NOMO-1 (cell line): ENCODE measurements around the gene ROBO1.
A peak's percentile ranks its signal among the peaks of the same experiment; 100 is the strongest.
"Not testable (repeated sequence)": the region's sequence is repeated elsewhere in the genome, so short reads cannot be mapped to it uniquely, and the experiment has no call there.

ENCODE experiments used
- DNase-seq, 2 experiments: peaks; one replicate each; lab custom pipeline; 2025; ENCODE audit not compliant: unreplicated experiment in 2 of 2; lab: John Stamatoyannopoulos, UW

Gene ROBO1

DNA sequence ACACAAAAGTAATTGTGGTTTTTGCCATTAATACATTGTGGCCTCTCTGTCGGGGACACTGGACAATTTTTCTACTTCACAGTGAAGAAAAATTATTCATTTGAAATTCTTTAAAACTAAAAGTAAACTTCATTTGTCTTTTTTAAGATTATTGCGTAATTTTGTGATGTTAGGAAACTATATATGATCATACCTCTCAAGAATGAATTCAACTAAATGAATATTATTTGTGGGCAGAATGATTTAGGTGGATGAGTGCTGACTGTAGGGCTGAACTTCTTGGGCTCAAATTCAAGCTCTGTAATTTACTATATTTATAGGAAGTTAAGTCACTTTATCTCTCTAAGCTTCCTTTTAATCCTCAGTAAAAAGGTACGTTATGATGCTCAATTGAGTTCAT is 441.2 kb downstream of the ROBO1 start:
- DNase-seq = no peak

DNA sequence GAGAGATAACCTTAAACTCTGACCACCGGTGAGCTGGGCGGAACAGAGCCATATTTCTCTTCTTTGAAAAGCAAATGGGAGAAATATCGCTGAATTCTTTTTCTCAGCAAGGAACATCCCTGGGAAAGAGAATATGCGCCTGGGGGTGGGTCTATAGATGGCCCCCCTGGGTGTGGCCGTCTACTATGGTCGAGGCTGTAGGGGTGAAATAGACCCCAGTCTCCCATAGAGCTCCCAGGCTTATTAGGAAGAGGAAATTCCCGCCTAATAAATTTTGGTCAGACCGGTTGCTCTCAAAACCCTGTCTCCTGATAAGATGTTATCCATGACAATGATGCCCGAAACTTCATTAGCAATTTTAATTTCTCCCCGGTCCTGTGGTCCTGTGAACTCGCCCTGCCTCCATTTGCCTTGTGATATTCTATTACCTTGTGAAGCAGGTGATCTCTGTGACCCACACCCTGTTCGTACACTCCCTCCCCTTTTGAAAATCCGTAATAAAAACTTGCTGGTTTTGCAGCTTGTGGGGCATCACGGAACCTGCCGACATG is 441.9 kb downstream of the ROBO1 start:
- DNase-seq = not testable (repeated sequence)

DNA sequence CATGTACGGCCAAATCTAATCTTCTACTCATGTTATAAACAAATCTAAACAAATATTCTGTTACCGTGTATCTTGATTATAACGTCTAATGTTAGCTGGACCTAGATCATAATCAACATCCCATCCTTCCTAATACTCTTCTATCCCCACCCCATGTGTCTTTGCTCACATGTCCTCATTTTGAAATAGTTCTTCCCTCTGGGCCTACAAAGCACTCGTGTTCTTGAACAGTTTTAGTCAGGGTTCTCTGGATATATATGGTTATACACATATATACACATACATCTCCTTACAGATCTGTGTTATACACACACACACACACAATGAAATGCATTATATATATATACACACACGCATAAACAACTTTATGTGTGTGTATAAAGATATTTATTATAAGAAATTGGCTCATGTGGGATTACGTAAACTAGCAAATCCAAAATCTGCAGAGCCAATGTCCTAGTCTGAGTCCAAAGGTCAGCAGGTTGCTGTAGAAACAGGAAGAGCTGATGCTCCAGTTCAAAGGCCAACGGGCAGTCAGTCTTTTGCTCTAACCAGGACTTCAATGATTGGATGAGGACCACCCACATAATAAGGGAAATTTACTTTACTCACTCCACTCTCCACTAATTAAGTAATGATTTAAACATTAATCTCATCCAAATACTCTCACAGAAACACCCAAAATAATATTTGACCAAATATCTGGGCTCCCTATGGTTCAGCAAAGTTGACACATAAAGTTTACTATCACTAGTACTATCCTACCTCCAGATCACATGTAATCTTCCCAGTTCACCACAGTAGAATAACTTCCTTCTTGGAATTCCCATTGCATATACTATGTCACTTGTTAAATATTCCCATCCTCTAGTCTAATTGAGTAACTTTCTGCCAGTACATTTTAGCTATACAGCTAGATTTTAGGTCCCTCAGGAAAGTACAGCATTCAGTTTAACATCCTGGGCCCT is 450.0 kb downstream of the ROBO1 start:
- no peak for DNase-seq

DNA sequence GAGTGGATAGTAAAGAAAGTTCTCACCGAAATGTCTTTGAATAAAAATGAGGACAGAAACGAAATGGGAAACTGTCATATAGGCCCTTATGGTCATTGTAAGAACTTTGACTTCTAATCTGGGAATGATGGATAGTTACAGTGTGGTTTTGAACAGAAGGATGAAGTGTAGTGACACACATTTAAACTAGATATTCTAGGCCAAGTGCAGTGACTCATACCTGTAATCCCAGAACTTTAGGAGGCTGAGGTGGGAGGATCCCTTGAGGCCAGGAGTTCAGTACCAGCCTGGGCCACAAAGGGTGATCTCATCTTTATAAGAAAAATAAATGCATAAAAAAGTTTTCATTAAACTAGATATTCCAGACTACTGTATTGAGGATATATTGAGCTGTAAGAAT is 452.8 kb downstream of the ROBO1 start:
- no peak for DNase-seq

DNA sequence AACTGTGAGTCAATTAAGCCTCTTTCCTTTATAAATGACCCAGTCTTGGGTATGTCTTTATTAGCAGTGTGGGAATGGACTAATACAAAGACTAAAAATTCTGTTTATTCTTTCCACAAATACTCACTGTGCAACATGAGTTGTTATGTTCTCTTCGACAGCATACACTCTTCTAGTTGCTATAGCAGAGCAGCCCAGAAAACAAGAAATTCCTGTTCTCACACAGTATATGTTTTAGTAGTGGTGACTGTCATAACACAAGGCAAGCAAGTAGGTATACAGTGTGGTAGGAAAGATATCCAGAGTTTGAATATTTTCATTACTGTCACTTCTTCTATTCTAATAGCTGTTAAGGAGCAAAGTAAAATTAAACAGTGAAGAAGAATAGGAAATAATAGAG is 453.3 kb downstream of the ROBO1 start:
- DNase-seq = no peak

DNA sequence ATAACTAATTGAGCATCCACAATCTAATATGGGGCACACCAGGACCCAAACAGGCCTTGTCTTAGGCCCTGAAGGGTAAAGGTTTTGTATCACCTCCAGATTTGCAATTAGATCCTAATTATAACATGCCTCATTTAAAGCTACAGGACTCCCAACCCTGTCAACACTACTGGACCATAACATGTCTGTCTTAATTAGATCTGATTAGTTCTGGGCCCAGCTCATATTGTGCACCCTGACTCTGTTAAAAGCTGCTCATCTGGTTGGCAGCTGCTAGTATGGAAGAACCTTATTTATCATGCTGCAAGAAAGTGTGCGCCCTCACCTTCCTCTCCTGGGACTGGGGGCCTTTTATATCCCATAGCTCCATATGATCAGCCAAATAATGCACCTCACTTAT is 457.8 kb downstream of the ROBO1 start:
- DNase-seq = no peak

DNA sequence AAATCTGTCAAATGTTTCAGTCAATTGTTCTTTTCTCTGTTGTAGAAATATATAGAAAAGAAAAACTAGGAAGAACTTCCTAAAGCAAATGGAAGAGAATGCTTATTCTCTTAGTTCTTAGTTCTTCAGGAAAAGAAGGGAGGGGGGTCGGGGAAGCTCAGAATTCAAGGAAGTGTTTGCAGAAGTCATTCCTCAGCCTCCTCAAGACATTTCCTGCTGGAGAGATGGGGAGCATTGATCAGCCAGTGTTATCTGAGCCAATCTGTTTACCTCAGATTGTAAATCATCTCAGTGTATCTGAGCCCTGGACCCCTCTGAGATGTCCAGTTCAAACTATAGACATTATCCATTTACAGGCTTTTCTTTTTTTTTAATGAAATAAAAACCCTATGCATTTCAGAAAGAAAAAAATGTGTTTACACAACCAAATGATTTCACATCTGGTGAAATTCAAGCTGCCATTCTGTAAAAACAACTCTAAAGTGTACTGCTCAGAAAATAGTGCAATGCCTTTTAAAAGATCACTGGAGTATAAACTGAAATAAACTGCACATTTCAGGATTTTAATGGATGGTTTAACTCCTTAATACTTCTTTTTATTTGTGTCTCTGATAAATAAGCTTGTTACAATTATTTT is 460.7 kb downstream of the ROBO1 start:
- no peak for DNase-seq

DNA sequence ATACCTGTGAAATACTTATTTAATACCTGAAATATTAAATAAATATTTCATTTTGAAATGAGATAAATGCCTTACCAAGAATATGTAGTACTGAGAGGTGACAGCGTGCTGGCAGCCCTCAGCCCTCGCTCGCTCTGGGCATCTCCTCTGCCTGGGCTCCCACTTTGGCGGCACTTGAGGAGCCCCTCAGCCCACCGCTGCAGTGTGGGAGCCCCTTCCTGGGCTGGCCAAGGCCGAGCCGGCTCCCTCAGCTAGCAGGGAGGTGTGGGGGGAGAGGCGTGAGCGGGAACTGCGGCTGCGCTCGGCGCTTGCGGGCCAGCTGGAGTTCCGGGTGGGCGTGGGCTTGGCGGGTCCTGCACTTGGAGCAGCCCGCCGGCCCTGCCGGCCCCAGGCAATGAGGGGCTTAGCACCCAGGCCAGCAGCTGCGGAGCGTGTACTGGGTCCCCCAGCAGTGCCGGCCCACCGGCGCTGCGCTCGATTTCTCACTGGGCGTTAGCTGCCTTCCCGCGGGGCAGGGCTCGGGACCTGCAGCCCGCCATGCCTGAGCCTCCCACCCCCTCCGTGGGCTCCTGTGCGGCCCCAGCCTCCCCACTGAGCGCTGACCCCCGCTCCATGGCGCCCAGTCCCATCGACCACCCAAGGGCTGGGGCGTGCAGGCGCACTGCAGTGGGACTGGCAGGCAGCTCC is 467.7 kb downstream of the ROBO1 start:
- not testable (repeated sequence) for DNase-seq

DNA sequence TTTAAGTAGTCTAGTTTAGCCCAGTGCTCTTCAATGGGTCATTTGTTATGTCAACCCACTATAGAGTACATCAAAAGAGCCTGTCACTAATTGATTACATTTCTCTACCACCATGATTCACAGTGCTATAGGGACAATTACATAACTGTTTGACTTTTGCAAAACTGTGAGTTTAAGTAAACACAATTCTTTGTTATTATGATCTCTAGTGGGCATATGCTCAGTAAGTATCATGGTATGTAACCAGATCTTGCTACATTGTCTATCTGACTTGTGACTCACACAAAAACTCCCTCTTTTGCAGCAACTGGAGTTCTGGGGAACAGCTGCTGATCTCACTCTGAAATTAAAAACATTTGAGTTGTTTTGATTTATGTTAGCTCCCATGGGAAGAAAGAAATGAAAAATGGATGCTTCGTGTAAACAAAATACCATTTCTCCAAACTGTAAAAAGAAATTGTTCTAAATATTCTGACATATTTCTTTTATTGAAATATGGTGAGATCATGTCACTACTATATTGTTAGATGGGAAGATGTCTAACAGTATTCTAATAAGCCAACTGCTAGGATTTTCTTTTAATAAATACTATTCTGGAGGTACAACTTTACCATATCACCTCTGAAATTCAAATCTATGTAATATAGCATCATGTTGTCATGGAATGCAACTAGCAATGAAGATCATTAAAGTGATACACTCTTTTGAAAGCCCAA is 470.4 kb downstream of the ROBO1 start:
- no peak for DNase-seq

DNA sequence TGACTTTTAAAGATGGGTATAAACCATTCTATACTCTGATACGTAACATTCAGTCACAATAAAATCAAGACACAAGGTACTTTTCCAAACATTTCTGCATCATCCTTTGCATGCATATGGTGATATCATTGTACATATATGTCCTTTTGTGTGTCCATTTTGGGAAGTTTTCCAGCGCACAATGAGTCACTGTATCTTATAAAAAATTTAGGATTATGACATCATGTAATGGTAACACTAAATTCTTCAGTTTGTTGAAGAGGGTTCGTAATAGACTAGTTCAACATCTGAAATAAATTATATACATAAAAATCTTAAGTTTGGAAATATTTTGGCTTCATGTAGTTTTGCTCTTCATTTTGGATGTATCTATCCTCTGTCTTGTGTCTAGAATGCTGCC is 480.9 kb downstream of the ROBO1 start:
- DNase-seq = no peak

DNA sequence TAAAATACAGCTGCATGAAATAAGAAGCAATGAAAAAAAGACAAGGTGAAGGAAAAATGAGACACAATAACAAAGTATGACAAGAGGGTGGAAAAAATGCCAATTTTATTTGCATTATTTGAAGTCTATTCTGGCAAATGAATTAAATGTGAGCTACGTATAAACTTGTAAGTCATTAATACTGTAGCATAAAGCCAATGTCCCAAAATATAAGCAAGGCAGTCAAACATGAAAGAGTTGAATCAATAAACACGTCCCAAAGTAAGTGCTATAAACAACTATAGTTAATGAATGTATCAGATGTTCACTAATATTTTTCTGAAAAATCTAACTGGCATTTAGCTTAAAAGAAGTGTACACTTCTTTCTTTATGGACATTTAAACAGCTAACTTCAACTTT is 481.9 kb downstream of the ROBO1 start:
- DNase-seq = no peak

DNA sequence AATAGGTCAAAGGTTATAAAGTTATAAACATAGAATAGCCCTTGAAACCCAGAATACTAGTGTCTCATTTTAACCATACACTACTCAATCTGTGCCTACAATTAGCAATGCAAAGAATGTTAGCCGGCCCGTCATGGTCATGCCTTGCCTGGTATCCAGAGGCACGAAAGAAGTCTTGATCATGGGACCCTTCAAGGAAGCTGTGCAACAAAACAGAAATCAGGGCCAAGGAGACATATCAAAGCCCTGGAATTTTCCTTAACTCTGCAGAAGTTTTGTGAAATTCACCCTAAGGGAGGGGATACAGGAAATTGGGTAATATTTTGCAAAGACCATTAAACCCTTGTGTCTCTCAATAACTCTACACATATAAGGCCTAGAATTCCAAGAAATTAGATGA is 482.4 kb downstream of the ROBO1 start:
- DNase-seq = no peak

DNA sequence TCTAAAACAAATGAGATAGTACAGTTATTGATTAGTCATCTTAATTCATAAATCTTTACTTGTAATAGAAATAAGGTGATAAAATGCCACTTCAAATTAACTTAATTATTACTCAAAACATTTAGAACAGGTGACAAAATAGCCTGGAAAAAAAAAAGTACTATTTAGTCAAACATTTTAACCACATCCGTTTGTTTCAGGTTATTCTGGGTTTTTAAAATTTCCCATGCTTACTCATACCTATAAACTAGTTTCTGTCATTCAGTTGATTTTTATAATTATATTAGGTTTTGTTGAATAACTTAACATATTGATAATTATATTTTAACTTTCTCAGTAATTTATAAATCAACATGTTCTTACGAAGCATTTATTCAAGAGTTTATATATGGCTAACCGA is 483.0 kb downstream of the ROBO1 start:
- DNase-seq = no peak

DNA sequence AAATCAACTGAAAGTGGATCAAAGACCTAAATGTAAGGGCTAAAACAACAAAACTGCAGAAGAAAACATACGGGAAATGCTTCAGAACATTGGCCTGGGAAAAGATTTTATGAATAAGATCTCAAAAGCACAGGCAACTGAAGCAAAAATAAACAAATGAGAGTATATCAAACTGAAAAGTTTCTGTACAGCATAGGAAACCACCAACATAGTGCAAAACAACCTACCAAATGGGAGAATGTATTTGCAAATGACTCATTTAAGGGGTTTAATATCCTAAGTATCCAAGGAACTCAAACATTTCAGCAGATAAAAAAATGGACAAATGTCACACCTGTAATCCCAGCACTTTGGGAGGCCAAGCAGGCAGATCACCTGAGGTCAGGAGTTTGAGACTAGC is 489.1 kb downstream of the ROBO1 start:
- DNase-seq = no peak

DNA sequence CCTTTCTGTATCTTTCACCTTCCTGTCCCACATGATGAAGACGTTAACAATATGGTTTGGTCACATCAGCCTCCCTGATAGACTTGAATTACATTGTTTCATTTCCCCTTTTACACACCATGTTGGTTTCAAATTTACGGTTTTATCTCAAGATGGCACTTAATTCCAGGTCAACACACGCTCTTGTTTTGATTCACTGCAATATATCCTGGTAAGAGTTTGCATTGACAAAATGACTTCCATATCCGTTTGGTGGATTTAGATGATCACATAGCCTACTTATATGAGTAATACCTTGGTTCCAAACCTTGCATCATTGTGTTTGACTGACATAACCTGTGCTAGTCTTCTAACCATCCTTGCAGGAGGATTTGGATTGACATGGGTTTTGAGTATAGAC is 499.4 kb downstream of the ROBO1 start:
- DNase-seq = peak; percentile 16 to 72

DNA sequence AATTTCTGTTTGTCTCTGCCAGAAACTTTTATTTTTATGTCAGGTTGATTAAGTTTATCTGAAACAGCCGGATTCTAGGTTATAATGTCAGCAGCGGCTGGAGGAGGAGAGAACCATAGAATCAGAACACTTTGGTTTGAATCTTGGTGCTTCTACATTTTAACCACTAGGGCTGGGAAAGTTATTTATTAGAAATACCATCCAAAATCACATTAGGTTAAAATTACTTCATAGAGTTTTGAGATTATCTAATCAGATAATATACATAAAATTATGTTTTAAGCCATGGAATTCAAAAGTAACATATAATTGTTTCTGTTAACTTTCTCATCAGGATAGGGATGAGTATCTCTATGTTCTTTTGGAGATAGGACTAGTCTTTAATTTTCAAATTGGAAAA is 502.9 kb downstream of the ROBO1 start:
- no peak for DNase-seq

DNA sequence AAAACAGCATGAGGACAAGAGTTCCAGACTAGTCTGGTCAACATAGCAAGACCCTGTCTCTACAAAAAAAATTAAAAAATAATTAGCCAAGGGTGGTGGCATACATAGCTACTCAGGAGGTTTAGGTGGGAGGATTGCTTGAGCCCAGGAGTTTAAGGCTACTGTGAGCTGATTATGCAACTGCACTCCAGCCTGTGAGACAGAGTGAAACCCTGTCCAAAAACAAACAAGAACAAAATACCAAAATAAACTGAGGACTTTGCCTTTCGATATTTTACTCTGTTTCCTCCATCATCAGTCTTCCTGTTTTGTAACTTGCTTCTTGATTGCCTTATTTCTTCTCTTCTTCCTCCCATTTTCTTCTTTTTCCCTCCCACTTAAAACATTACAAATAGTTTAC is 504.4 kb downstream of the ROBO1 start:
- no peak for DNase-seq

DNA sequence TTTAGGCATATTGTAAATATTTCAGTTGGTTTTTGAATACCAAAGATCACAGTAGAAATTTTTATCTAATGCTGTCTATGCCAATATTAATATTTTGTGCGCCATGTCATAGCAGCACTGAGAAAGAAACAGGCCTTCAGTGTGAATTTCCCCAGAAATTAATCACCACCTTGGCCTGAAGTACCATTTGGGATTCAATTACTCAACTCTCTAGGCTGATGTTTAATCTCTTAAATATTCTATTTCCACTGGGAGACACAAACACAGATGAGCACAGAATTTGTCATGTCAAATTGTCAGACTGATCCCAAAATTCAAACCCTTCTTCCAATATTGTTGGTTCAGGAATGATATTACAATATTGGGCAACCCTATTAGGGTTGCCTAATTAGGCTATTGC is 509.3 kb downstream of the ROBO1 start:
- no peak for DNase-seq

DNA sequence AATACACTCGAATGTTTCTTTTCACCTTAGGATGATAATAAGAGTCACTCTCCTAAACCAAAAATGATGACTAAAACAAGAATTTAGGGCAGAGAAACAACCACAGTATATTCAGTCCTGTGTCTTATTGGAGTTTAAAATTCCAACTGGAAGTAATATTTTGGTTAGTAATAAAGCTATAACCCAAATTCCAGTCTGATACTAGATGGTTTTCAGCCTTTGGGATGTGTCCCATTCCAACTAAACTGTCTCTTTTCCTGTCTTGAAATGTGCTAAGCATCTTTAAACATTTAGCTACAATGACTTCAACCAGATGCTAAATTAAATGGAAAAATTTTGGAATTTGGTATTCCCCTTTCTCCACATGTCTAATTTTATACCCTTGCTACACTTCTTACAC is 510.0 kb downstream of the ROBO1 start:
- no peak for DNase-seq

DNA sequence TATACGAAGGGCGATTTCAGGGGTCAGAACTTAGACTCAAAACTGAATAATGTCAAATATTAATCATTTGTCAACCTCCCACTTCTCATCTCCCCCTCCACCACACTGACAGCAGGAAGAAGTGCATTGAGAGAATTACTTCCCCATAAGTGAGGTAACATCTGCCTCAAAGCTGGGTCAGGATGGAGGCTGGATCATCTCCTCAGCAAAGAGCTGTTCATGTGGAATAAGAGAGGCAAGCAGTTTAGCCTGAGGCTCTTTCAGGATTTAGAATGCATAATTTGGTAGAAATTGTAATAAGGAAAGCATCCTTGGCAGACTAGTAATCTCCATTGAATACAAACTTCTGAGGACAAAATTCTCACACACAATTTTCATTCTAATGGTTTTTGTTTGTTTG is 512.1 kb downstream of the ROBO1 start:
- peak; percentile 44 to 65 for DNase-seq

DNA sequence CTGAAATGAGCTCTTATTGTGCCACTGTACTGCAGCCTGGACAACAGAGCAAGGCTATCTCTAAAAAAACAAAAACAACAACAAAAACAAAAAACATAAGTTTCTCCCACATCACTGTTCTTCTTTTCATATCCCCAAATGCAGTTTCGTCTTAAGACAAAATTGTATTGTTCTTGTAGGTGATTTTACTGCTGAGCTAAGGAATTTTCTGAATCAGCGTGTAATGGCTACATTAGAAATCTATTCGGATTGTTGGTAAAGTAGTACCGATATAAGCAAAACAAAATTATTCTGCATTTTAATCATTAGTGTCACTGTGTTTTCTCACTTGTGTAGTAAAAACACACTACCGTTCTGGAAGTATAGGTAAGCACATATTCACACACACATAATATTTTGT is 512.5 kb downstream of the ROBO1 start:
- no peak for DNase-seq
